H7 (cell line): ENCODE measurements around the gene RHEX. TPM values are rescaled to one million over a fixed set of nuclear protein-coding genes. Genes with fewer than 3 reads are reported as not detected.
A peak's percentile ranks its signal among the peaks of the same experiment; 100 is the strongest.
"Not testable (repeated sequence)": the region's sequence is repeated elsewhere in the genome, so short reads cannot be mapped to it uniquely, and the experiment has no call there.

Experiments
- DNase-seq: peaks from one replicate; pipeline ENCODE4 v3.0.0; 2012
- H3K27me3 ChIP-seq: 2 replicates; pipeline ENCODE4 v1.6.0; 2011; ENCODE audit warnings: mild to moderate bottlenecking, low read length; ENCODE audit not compliant: control insufficient read depth, insufficient read depth
- H3K36me3 ChIP-seq: replicated peaks from 2 replicates; pipeline ENCODE4 v1.5.1; 2011; ENCODE audit warnings: low read length; ENCODE audit not compliant: control insufficient read depth, insufficient read depth
- H3K4me3 ChIP-seq: 2 replicates; pipeline ENCODE4 v1.5.1; 2011; ENCODE audit warnings: low read depth, mild to moderate bottlenecking, control low read depth, low read length, moderate library complexity; ENCODE audit not compliant: insufficient read depth
- total RNA-seq: library from RNA; depleted of rRNA; stranded (reverse); fragments of >200 nt; shearing (Covaris generic); gene quantifications from 2 replicates; pipeline ENCODE4 v1.2.3, GENCODE V29; 2014; rRNA removed

Gene RHEX, protein sequence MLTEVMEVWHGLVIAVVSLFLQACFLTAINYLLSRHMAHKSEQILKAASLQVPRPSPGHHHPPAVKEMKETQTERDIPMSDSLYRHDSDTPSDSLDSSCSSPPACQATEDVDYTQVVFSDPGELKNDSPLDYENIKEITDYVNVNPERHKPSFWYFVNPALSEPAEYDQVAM
- not detected in 2 replicates for total RNA-seq

DNA sequence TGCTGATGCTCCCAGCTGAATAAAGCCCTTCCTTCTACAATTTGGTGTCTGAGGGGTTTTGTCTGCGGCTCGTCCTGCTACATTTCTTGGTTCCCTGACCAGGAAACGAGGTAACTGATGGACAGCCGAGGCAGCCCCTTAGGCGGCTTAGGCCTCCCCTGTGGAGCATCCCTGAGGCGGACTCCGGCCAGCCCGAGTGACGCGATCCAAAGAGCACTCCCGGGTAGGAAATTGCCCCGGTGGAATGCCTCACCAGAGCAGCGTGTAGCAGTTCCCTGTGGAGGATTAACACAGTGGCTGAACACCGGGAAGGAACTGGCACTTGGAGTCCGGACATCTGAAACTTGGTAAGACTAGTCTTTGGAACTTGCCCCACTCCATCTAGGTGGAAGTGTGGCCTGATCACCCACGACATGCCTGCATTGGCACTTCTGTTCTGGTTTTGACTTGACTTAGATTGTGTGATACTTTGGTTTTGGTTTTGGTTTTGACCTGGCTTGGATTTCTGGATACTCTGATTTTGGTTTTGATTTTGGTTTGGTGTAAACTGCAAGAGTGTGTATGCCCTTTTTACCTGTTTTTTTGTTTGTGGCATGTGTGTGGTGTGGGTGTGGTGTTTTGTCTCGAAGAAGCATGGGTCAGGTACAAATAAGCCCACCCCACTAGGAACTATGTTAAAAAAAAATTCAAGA is at the start of gene RHEX:
RHEX (plus strand) TSS at position 255 of the 692 bp plus-strand sequence. CDS start 44,656 bp downstream, outside the sequence.
- DNase-seq, H3K27me3 ChIP-seq, H3K36me3 ChIP-seq, H3K4me3 ChIP-seq: not testable (repeated sequence)

DNA sequence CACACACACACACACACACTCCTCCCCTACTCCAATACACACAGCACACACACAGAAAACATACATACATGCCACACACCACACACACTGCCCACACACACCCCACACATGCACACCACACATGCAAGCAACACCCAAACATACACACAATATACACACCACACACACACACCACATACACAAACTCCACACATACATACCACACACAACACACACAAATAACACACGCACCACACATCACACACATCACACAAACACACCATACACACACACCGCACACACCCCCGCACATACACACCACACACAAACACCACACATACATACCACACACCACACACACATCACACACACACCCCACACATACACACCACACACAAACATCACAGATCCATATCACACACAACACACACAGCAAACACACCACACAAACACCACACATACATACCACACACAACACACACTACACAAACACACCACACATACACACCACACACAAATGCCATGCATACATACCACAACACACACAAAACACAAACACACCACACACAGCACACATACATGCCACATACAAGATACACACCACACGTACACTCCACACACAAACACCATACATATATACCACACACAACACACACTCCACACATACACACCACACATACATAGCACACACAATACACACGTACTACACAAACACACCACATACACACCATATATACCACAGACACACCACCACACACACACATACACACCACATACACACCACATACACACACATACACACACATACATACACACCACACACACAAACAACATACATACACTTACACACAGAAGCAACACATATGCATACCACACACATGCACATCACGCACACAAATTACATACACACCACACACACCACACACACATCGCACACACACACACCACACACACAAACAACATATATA is 48.8 kb upstream of the RHEX start:
- Histone ChIP-seq H3K27me3 (no peaks in the 10 kb centered on the region), H3K4me3 (no peak overlapping the region), H3K36me3 (no peaks in the 10 kb centered on the region)
- no peak for DNase-seq

DNA sequence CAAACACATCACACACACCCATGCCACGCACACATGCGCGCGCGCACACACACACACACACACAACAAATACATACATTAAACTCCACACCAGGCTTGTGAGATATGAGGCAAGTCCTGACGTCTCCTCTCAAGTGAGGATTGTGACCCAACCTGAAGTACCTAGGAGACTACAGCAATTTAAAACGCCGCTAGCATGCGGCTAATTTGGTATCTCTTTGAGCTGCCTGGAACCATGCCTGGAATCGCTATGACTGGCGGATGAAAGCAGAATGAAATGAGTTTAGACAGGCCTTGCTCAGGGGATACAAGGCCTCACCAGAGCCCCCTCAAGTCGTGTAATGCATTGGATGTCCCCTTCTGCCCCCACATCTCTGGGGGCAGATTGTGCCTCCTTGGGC is 48.1 kb upstream of the RHEX start:
- Histone ChIP-seq H3K36me3 (no peaks in the 10 kb centered on the region), H3K4me3 (no peak overlapping the region), H3K27me3 (no peaks in the 10 kb centered on the region)
- no peak for DNase-seq

DNA sequence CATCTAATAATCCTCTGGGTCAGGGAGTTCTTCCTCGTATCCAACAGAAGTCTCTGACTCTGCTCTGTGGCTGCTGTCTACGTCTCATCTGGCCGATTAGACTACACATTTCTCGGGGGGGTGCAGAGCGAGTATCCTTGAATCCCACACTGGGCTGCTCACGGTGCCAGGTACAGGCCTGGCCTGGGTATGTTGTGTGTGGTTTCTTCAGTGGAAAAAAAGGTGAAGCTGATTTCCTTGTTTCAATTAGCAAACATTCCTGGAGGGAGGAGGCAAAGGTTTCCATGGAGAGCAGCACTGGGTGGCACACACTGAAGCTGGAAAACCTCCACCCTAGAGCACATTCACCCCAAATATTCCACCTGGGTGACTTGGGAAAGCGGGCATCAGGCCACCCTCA is 47.7 kb upstream of the RHEX start:
- no peak overlapping the region for H3K4me3 ChIP-seq
- H3K27me3 ChIP-seq: no peaks in the 10 kb centered on the region
- no peak for DNase-seq
- no peaks in the 10 kb centered on the region for H3K36me3 ChIP-seq

DNA sequence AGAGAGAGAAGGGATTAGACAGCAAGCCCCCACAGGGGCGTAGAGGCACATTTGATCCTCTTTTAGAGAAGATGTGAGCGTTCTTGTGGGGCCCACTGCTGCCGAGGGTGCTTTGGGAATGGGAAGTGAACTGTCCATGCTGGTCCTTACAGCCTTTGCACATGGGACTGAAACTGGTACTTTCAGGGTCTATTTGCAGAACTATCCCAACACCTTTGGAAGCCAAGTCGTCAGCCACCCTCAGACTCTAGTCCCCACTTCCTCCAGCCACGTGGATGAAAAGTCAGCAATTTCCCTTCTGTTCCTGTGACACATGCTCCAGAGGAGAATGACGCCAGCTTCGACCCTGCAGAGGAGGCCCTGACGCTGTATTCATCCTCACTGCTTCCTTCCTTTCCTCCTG is 47.2 kb upstream of the RHEX start:
- Histone ChIP-seq H3K4me3 (no peak overlapping the region), H3K27me3 (no peaks in the 10 kb centered on the region), H3K36me3 (no peaks in the 10 kb centered on the region)
- no peak for DNase-seq

DNA sequence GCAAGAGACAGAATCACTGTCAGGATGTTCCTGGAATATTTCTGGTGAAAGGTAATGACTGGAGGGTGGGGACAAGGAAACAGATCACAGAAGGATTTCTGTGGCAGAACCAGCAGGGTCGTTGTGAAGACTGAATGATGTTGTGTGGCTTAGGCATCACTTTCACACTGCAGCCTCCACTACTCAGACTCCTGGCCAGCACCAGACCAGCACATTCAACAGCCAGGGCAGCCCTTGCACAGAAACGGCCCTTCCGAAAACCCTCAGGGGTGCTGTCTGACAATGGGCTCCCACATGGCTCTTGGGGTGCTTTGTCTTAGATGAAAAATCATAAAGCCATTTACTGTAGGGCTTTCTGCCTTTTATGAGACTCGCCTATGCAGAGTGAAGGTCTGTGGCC is 46.0 kb upstream of the RHEX start:
- no peak overlapping the region for H3K4me3 ChIP-seq
- no peak for DNase-seq
- H3K36me3 ChIP-seq: no peaks in the 10 kb centered on the region
- H3K27me3 ChIP-seq: no peaks in the 10 kb centered on the region

DNA sequence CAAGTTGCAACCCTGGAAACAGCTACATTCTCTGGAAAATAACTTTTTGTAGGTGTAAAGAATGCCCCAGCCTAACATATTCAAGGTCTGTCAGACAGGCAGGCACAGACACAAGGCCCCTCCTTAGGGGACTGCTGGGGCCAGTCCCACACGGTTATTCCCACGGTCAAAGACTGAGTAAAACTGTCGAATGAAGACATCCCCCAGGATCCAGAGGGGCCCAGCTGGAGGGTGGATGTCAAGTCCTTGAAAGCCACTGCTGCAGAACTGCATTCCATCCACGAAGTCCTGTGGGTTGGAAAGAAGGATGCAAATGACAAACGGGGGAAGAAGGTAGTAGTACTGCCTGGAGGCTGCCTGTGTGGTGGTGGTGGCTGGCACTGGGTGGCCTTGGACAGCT is 42.9 kb upstream of the RHEX start:
- Histone ChIP-seq H3K27me3 (no peaks in the 10 kb centered on the region), H3K4me3 (no peak overlapping the region), H3K36me3 (no peaks in the 10 kb centered on the region)
- DNase-seq: no peak

DNA sequence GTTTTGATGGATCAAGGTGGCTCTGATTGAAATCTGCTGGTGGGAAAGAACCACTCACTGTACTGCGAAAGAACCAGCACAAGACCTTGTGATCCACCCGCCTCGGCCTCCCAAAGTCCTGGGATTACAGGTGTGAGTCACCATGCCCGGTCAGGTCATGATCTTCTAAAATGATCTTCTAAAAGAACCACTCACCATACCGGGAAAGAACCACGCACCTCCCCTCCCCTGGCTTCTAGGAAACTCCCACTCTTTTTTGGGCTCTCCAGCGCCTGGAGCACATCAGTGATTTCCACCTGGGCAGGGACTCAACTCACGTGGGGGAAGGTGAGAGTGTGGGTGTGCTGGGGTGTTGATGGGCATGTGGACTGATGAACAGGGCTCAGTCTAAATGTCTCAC is 41.9 kb upstream of the RHEX start:
- DNase-seq: no peak

DNA sequence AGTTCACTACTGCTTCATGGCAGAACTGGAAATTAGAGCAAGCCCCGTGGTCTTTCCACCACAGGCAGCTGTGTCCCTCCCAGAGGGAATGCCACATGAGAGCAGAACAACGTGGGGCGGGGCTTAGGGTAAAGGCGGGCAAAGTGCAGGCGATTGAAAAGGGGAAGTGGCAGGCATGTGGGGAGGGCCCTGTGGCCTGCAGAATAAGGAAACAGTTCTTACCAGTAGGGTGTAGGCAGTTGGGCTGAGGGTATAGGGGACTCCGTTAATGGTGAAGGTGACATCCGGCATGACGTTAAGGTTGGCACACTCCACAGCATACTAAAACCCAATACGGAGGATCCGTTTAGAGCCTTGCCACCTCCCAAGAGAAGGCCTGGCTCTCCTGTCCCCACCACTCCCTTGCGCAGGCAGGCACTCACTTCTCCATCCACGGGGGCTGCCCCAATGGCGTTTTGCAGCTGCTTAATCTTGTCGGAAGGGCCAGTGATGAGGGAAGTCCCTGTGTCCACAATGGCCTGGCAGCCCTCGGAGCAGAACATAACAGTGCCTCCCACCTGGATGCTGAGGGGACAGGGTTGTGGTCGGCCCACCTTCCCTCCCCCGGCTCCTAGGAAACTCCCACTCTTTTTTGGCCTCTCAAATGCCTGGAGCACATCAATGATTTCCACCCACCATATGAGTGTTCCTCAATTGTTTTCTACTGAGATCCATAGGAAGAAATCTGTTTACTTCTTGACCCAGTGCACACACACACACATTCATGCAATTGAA is 40.7 kb upstream of the RHEX start:
- no peaks in the 10 kb centered on the region for H3K27me3 ChIP-seq
- H3K4me3 ChIP-seq: no peak overlapping the region
- peak; percentile 40 for DNase-seq
- no peaks in the 10 kb centered on the region for H3K36me3 ChIP-seq

More for the DNA sequence above, 41.9 kb upstream of the RHEX start:
- Histone ChIP-seq H3K36me3 (no peaks in the 10 kb centered on the region), H3K27me3 (no peaks in the 10 kb centered on the region), H3K4me3 (no peak overlapping the region)

DNA sequence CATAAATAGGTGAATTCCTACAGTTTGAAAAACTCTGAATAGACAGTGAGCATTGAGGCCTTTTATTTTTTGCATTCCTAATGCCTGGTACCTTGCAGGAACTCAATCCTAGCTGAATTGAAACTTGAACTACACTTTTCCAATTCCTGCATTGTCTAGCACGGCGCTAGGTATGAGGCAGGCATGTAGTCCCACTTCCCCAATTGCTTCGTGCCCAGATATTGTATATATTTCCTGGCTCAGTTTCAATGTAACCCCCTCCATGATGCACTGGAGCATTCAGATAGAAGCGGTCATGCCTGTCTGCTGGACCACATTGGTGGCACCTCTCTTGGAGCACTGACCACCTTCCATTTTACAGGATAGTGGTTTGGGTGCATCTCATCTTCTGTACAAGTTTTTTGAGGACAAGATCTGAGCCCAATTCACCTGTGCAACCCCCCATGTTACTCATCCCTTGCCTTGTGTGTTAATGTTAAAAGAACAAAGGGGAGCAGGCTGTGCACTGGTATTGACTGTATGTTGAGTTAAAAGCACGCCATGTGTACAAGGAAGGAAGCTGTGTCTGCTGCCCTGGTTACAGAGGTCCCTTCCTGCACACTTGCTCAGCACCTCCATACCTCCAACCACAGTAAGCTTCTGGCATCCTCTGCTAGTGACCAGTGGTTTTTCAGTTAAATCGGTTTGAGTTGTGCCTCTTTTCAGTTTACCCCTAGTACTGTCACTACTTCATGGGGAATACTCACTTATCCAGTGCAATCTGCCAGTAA is 39.8 kb upstream of the RHEX start:
- H3K27me3 ChIP-seq: no peaks in the 10 kb centered on the region
- no peaks in the 10 kb centered on the region for H3K36me3 ChIP-seq
- DNase-seq: no peak
- H3K4me3 ChIP-seq: no peak overlapping the region

DNA sequence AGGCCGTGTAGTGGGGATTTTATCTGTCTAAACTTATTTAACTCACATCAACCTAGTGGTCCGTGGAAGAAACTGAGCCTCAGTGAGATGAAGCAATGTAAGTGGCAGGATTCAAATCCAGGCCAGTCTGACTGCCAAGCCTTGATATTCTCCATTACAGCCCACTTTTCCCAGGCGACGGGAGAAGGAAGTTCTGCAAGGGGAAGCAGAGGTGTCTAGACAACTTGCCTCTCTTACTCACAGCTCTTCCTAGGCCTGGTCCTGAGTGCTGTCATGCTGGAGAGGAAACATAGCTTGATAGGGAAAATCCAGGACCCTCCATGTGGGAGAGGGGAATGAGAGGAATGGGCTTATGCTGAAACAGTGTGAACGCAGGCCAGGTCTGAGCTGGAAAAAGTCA is 38.4 kb upstream of the RHEX start:
- Histone ChIP-seq H3K4me3 (no peak overlapping the region), H3K27me3 (no peaks in the 10 kb centered on the region)
- DNase-seq: no peak

DNA sequence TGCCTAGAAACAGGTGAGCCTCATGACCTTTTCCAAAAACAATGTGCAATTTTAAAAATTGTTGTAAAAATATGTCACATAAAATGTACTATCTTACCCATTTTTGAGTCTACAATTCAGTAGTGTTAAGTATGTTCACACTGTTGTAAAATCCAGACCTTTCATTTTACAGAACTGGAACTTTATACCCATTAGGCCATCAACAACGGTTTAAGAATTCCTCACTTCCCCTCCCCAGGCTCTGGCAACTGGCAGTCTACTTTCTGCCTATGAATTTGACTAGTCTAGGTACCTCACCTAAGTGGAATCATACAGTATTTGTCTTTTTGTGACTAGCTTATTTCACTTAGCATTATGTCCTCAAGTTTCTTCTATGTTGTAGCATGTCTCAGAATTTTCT is 37.9 kb upstream of the RHEX start:
- H3K4me3 ChIP-seq: no peak overlapping the region
- DNase-seq: no peak
- H3K36me3 ChIP-seq: no peaks in the 10 kb centered on the region
- H3K27me3 ChIP-seq: no peaks in the 10 kb centered on the region

More for the DNA sequence above, 38.4 kb upstream of the RHEX start:
- H3K36me3 ChIP-seq: no peaks in the 10 kb centered on the region

DNA sequence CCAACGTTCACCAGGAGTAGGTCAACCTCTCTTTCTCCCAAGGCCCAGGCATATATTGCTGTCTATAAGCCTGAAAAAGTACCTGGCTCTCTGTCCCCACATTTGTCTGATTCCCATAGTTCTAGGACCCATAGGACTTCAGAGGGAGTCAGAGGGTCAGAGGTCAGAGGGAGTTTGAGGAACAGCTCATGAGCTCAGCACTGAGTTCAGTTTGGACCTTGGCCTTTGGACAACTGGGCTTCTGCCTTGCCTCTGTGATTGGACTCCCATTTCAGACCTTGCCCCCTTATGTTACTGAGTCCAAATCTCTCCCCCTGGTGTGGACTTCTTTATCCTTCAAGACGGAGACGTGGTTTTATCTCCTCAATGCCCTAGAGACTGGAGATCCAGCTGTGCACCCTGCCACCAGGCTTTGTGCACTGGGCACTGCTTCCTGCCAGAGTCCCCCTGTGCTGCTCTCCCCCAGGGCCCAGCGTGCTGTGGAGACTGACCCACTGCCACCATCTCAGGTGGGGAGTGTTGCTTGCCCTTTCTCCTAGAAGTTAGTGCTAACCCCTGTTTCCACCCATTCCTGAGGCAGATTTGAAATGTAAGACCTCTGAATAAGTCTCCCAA is 32.5 kb upstream of the RHEX start:
- Histone ChIP-seq H3K27me3 (no peaks in the 10 kb centered on the region; the same call in 1 of the 2 replicates), H3K36me3 (no peaks in the 10 kb centered on the region), H3K4me3 (no peak overlapping the region)
- DNase-seq: no peak
